Neural progenitor cell (in vitro differentiated cells): ENCODE data around the gene NKD2.

Experiments used
- EZH2 ChIP-seq: fragments of 200-600 bp; sonication (generic); IDR thresholded peaks from 2 replicates; pipeline ENCODE4 v1.6.1; 2017; ENCODE audit warnings: antibody characterized with exemption, mild to moderate bottlenecking, moderate library complexity
- TF ChIP-seq, protein P1 (sequence below): fragments of 200-600 bp; sonication (generic); IDR thresholded peaks from 2 replicates; pipeline ENCODE4 v1.5.1; 2017; ENCODE audit warnings: antibody characterized with exemption, mild to moderate bottlenecking

DNA sequence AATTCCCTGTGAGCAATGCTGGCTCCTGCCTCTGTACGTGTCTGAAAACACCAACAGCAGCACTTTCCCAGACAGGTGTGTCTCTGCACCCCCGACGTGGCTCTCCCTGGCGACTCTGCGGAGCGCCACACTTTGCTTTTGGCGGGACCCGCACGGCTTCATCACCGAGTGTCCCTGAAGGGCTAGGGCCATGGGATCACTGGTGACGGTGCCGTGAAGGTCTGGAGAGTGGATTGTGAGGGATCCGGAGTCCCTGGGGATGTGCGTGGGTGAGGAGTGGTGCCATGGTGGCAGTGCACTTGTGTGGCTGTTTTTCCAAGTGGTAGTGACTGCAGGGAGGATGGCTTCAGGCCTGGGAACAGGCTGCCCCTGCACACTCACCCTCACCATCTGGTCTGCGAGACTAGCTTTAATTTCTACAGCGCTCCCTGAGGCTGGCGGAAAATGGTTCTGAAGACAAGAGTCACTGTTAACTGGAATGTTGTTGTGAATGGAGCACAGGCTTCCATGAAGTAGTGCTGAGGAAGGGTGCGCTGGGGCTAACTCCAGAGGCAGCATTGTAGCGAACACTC, 3.2 kb downstream of the NKD2 start:
- TF ChIP-seq, protein P1, sequence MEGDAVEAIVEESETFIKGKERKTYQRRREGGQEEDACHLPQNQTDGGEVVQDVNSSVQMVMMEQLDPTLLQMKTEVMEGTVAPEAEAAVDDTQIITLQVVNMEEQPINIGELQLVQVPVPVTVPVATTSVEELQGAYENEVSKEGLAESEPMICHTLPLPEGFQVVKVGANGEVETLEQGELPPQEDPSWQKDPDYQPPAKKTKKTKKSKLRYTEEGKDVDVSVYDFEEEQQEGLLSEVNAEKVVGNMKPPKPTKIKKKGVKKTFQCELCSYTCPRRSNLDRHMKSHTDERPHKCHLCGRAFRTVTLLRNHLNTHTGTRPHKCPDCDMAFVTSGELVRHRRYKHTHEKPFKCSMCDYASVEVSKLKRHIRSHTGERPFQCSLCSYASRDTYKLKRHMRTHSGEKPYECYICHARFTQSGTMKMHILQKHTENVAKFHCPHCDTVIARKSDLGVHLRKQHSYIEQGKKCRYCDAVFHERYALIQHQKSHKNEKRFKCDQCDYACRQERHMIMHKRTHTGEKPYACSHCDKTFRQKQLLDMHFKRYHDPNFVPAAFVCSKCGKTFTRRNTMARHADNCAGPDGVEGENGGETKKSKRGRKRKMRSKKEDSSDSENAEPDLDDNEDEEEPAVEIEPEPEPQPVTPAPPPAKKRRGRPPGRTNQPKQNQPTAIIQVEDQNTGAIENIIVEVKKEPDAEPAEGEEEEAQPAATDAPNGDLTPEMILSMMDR: no peak
- TF ChIP-seq EZH2: no peak
